Measurements from ENCODE around the gene HPN.

HPN gene

DNA sequence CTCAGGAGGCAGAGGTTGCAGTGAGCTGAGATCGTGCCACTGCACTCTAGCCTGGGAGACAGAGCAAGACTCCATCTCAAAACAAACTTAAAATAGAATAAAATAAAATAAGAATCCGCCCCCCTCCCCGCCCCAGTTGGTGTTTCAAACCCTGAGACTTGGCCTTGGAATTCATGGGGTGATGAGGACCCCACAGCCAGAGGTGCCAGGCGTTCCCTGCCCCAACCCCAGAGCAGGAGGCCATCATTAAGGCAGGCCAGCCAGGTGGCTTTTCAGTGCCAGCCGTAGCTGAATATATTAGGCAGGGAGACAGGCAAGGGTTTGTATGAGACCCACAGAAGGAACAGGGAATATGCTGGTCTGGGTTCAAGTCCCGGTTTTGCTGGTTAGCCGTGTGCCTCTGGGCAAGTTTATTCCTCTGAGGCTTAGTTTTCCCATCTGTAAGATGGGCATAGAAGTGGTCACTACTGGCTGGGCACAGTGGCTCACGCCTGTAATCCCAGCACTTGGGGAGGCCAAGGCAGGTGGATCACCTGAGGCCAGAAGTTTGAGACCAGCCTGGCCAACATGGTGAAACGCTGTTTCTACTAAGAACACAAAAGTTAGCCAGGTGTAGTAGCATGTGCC, 12.3 kb downstream of the HPN start:
- Histone ChIP-seq H3K27ac (ENCODE audit: insufficient read depth in 1 of 2, low read depth in 1 of 2, low read length in 2 of 2, poor library complexity in 1 of 2, severe bottlenecking in 2 of 2) (no peak overlapping the region), H3K36me3 (ENCODE audit: control insufficient read depth in 4 of 4, insufficient read depth in 4 of 4, low read length in 3 of 4) (no peaks in the 10 kb centered on the region), H3K9me3 (ENCODE audit: control extremely low read depth in 1 of 5, control insufficient read depth in 4 of 5, insufficient read depth in 2 of 5, low read depth in 1 of 5, low read length in 4 of 5) (no peaks in the 10 kb centered on the region), H3K4me3 (ENCODE audit: control insufficient read depth in 1 of 7, extremely low read depth in 1 of 7, insufficient read depth in 4 of 7, low read depth in 2 of 7, low read length in 6 of 7) (no peak overlapping the region), H3K4me1 (ENCODE audit: control extremely low read depth in 1 of 4, control insufficient read depth in 4 of 4, insufficient read depth in 4 of 4, low read length in 3 of 4) (peaks cover 0 to 10% (median 2%) of the 10 kb centered on the region in 4 experiments), H3K27me3 (replicated peaks in 2 of 5; ENCODE audit: control insufficient read depth in 4 of 5, insufficient read depth in 5 of 5, low read length in 4 of 5) (no peaks in the 10 kb centered on the region)
- WGBS (ENCODE audit: insufficient coverage) = 83% methylated on average over 7 of the region's 9 CpGs
- ChIA-PET CTCF (interaction anchor here (0.7 to 5.6 kb wide), 3 partner anchors 9 to 17 kb away, joined by 3 to 44 read pairs (median 15); partner anchors contain the start of gene HPN), POLR2A (interaction anchor here (1.1 kb wide), 1 partner anchor 10 kb away, joined by 5 read pairs; no protein-coding TSS in a partner anchor)
- DNase-seq = no peak

DNA sequence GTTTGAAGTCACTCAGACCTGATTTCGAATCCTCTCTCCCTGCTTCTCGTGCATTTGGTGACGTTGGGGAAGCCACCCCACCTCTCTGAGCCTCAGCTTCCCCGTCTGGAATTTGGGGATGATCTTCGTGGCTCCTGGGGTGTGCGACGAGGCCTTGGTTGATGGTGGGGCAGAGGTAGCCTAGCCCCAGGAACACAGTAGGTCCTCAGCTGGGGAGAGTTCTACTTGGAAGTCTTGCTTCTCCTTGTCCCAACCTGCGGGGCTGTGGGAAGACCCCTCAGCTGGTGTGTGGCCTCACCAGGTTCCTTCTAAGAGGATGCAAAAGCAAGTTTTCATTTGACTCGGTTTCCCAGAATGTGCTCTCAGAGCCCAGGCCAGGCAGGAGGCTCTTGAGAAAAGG, 13.1 kb downstream of the HPN start:
- no peak overlapping the region for H3K27ac ChIP-seq (ENCODE audit: insufficient read depth in 1 of 2, low read depth in 1 of 2, low read length in 2 of 2, poor library complexity in 1 of 2, severe bottlenecking in 2 of 2)
- ChIA-PET CTCF (interaction anchor here (0.7 to 5.6 kb wide), 9 partner anchors 10 to 81 kb away, joined by 3 to 44 read pairs (median 5); partner anchors contain the start of gene LGI4), POLR2A (interaction anchor here (1.1 kb wide), 1 partner anchor 11 kb away, joined by 5 read pairs; no protein-coding TSS in a partner anchor)
- no peaks in the 10 kb centered on the region for H3K36me3 ChIP-seq (ENCODE audit: control insufficient read depth in 4 of 4, insufficient read depth in 4 of 4, low read length in 3 of 4)
- no peak overlapping the region for H3K4me3 ChIP-seq (ENCODE audit: control insufficient read depth in 1 of 7, extremely low read depth in 1 of 7, insufficient read depth in 4 of 7, low read depth in 2 of 7, low read length in 6 of 7)
- WGBS (ENCODE audit: insufficient coverage) = 91% methylated on average over 9 of the region's 9 CpGs
- DNase-seq = no peak
- H3K27me3 ChIP-seq (replicated peaks in 2 of 5; ENCODE audit: control insufficient read depth in 4 of 5, insufficient read depth in 5 of 5, low read length in 4 of 5) = no peaks in the 10 kb centered on the region
- no peaks in the 10 kb centered on the region for H3K9me3 ChIP-seq (ENCODE audit: control extremely low read depth in 1 of 5, control insufficient read depth in 4 of 5, insufficient read depth in 2 of 5, low read depth in 1 of 5, low read length in 4 of 5)
- peaks cover 0 to 5% (median 2%) of the 10 kb centered on the region in 4 experiments for H3K4me1 ChIP-seq (ENCODE audit: control extremely low read depth in 1 of 4, control insufficient read depth in 4 of 4, insufficient read depth in 4 of 4, low read length in 3 of 4)

DNA sequence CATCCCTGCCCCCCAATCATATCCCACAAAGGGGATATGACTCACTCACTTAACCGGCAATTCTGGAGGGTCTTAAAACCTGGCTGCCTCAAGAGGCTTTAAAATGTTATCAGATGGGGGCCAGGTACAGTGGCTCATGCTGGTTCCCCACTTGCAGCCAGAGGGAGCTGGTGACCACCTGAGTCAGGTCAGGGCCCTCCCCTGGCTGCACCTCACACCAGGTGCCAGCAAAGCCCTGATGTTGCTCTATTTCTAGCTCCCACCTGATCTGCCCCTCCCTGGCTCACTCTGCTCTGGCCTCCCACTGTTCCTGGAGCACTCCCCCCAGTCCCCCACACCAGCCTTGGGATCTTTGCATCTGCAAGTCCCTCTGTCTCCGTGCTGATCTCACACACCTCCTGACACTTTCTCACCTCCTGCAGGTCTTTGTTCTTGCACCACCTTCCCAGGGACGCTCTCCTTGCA, 14.2 kb downstream of the HPN start:
- ChIA-PET POLR2A (interaction anchor here (0.6 kb wide), 1 partner anchor 10 kb away, joined by 3 read pairs; no protein-coding TSS in a partner anchor), CTCF (interaction anchor here (0.9 to 5.6 kb wide), 11 partner anchors 8 to 80 kb away, joined by 3 to 44 read pairs (median 5); partner anchors contain the start of gene LGI4)
- no peaks in the 10 kb centered on the region for H3K27me3 ChIP-seq (replicated peaks in 2 of 5; ENCODE audit: control insufficient read depth in 4 of 5, insufficient read depth in 5 of 5, low read length in 4 of 5)
- H3K4me1 ChIP-seq (ENCODE audit: control extremely low read depth in 1 of 4, control insufficient read depth in 4 of 4, insufficient read depth in 4 of 4, low read length in 3 of 4) = peaks cover 0 to 5% (median 2%) of the 10 kb centered on the region in 4 experiments
- peak in 2 of 3 donors; percentile 51 to 55 for DNase-seq
- H3K9me3 ChIP-seq (ENCODE audit: control extremely low read depth in 1 of 5, control insufficient read depth in 4 of 5, insufficient read depth in 2 of 5, low read depth in 1 of 5, low read length in 4 of 5) = no peaks in the 10 kb centered on the region
- 52% methylated on average over 3 of the region's 3 CpGs for WGBS (ENCODE audit: insufficient coverage)
- no peak overlapping the region for H3K27ac ChIP-seq (ENCODE audit: insufficient read depth in 1 of 2, low read depth in 1 of 2, low read length in 2 of 2, poor library complexity in 1 of 2, severe bottlenecking in 2 of 2)
- H3K4me3 ChIP-seq (ENCODE audit: control insufficient read depth in 1 of 7, extremely low read depth in 1 of 7, insufficient read depth in 4 of 7, low read depth in 2 of 7, low read length in 6 of 7) = no peak overlapping the region
- H3K36me3 ChIP-seq (ENCODE audit: control insufficient read depth in 4 of 4, insufficient read depth in 4 of 4, low read length in 3 of 4) = no peaks in the 10 kb centered on the region

DNA sequence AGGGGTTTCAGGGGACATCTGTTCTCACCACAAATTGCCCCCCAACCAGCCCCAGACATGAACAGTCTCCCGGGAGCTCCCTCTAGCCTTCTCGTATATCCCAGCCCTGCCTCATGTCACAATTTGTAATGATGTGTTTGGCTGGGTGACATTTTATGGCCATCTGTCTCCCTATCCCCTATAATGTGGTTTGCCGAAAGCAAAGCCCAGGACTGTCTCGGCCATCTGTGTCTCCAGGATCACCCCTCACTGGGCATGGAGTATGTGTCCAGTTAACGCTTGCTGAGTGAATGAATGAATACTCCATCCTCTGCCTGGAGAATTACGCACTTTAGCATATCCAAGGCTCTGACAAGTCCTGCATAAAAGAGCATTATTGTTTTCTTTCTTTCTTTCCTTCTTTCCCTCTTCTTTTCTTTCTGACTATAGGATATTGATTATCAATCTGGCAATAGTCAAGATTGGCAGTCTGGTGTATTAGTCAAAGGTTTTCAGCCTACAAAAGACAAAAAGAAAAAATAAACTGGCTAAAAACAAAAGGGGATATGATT, 15.1 kb downstream of the HPN start:
- Histone ChIP-seq H3K27me3 (replicated peaks in 2 of 5; ENCODE audit: control insufficient read depth in 4 of 5, insufficient read depth in 5 of 5, low read length in 4 of 5) (no peaks in the 10 kb centered on the region), H3K4me3 (ENCODE audit: control insufficient read depth in 1 of 7, extremely low read depth in 1 of 7, insufficient read depth in 4 of 7, low read depth in 2 of 7, low read length in 6 of 7) (no peak overlapping the region), H3K27ac (ENCODE audit: insufficient read depth in 1 of 2, low read depth in 1 of 2, low read length in 2 of 2, poor library complexity in 1 of 2, severe bottlenecking in 2 of 2) (no peak overlapping the region), H3K9me3 (ENCODE audit: control extremely low read depth in 1 of 5, control insufficient read depth in 4 of 5, insufficient read depth in 2 of 5, low read depth in 1 of 5, low read length in 4 of 5) (no peaks in the 10 kb centered on the region), H3K4me1 (ENCODE audit: control extremely low read depth in 1 of 4, control insufficient read depth in 4 of 4, insufficient read depth in 4 of 4, low read length in 3 of 4) (peaks cover 0 to 5% (median 2%) of the 10 kb centered on the region in 4 experiments), H3K36me3 (ENCODE audit: control insufficient read depth in 4 of 4, insufficient read depth in 4 of 4, low read length in 3 of 4) (no peaks in the 10 kb centered on the region)
- 100% methylated on average over 3 of the region's 6 CpGs for WGBS (ENCODE audit: insufficient coverage)
- CTCF ChIA-PET = interaction anchor here (1.8 to 5.6 kb wide), 5 partner anchors 10 to 29 kb away, joined by 4 to 44 read pairs (median 15); no protein-coding TSS in a partner anchor
- POLR2A ChIA-PET = interaction anchor here (0.7 kb wide), 1 partner anchor 11 kb away, joined by 3 read pairs; no protein-coding TSS in a partner anchor
- no peak for DNase-seq

DNA sequence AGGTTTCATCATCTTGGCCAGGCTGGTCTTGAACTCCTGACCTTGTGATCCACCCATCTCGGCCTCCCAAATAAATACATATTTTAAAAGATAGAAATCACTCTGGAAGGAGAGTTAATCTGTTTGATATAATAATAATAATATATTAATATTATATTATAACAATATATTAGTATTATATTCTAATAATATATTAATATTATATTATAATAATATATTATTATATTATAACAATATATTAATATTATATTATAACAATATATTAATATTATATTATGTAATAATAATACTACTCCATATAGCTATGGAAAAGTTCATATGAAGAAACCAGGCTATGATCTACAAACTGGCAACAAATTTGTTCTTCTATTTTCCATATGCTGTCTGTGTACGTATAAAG, 16.8 kb downstream of the HPN start:
- Histone ChIP-seq H3K4me1 (ENCODE audit: control extremely low read depth in 1 of 4, control insufficient read depth in 4 of 4, insufficient read depth in 4 of 4, low read length in 3 of 4) (peaks cover 0 to 5% (median 2%) of the 10 kb centered on the region in 4 experiments), H3K4me3 (ENCODE audit: control insufficient read depth in 1 of 7, extremely low read depth in 1 of 7, insufficient read depth in 4 of 7, low read depth in 2 of 7, low read length in 6 of 7) (no peak overlapping the region), H3K9me3 (ENCODE audit: control extremely low read depth in 1 of 5, control insufficient read depth in 4 of 5, insufficient read depth in 2 of 5, low read depth in 1 of 5, low read length in 4 of 5) (no peaks in the 10 kb centered on the region), H3K27me3 (replicated peaks in 2 of 5; ENCODE audit: control insufficient read depth in 4 of 5, insufficient read depth in 5 of 5, low read length in 4 of 5) (peaks cover 0 to 2% (median 0%) of the 10 kb centered on the region in 5 experiments), H3K27ac (ENCODE audit: insufficient read depth in 1 of 2, low read depth in 1 of 2, low read length in 2 of 2, poor library complexity in 1 of 2, severe bottlenecking in 2 of 2) (no peak overlapping the region), H3K36me3 (ENCODE audit: control insufficient read depth in 4 of 4, insufficient read depth in 4 of 4, low read length in 3 of 4) (no peaks in the 10 kb centered on the region)
- WGBS (ENCODE audit: insufficient coverage) = no CpG with 5 or more reads among the region's 2 CpGs
- POLR2A ChIA-PET = no interaction called here
- no peak for DNase-seq
- CTCF ChIA-PET = interaction anchor here (1.0 to 4.6 kb wide), 5 partner anchors 8 to 87 kb away, joined by 3 to 36 read pairs (median 5); no protein-coding TSS in a partner anchor

DNA sequence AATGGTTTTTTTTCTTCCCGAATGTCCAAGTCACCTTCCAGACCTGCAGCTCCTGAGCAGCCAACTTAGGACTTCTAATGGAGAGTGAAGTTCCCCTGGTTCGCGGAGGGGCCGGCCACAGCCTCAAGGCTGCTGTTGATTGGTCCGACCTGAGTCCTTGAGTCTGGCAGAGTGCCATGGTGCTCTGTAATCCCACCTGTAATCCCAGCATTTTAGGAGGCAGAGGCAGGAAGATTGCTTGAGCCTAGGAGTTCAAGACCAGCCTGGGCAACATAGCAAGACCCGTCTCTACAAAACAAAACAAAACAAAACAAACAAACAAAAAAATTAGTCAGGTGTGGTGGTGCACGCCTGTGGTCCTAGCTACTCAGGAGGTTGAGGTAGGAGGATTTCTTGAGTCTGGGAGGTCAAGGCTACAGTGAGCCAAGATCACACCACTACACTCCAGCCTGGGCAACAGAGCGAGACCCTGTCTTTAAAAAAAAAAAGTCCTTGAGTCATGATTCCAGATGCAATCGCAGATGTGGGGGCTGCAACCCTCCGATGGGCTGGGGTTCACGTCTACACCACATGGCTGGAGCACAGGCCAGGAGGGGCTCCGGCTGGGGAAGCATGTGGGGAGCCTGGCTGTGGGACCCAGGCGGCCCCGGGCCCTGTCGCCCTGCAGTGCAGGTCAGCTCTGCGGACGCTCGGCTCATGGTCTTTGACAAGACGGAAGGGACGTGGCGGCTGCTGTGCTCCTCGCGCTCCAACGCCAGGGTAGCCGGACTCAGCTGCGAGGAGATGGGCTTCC, 17.7 kb downstream of the HPN start:
- ChIA-PET CTCF (interaction anchor here (1.0 to 4.6 kb wide), 5 partner anchors 7 to 87 kb away, joined by 3 to 36 read pairs (median 5); no protein-coding TSS in a partner anchor), POLR2A (no interaction called here)
- peaks cover 0 to 2% (median 0%) of the 10 kb centered on the region in 5 experiments for H3K27me3 ChIP-seq (replicated peaks in 2 of 5; ENCODE audit: control insufficient read depth in 4 of 5, insufficient read depth in 5 of 5, low read length in 4 of 5)
- WGBS (ENCODE audit: insufficient coverage) = 96% methylated on average over 24 of the region's 26 CpGs
- no peaks in the 10 kb centered on the region for H3K36me3 ChIP-seq (ENCODE audit: control insufficient read depth in 4 of 4, insufficient read depth in 4 of 4, low read length in 3 of 4)
- DNase-seq = no peak
- H3K9me3 ChIP-seq (ENCODE audit: control extremely low read depth in 1 of 5, control insufficient read depth in 4 of 5, insufficient read depth in 2 of 5, low read depth in 1 of 5, low read length in 4 of 5) = no peaks in the 10 kb centered on the region
- peaks cover 0 to 5% (median 2%) of the 10 kb centered on the region in 4 experiments for H3K4me1 ChIP-seq (ENCODE audit: control extremely low read depth in 1 of 4, control insufficient read depth in 4 of 4, insufficient read depth in 4 of 4, low read length in 3 of 4)
- no peak overlapping the region for H3K4me3 ChIP-seq (ENCODE audit: control insufficient read depth in 1 of 7, extremely low read depth in 1 of 7, insufficient read depth in 4 of 7, low read depth in 2 of 7, low read length in 6 of 7)
- no peak overlapping the region for H3K27ac ChIP-seq (ENCODE audit: insufficient read depth in 1 of 2, low read depth in 1 of 2, low read length in 2 of 2, poor library complexity in 1 of 2, severe bottlenecking in 2 of 2)
